GM19467 (cell line): ENCODE results near the gene ANKS1B.
A peak's percentile ranks its signal among the peaks of the same experiment; 100 is the strongest.
"Not testable (repeated sequence)": the region's sequence is repeated elsewhere in the genome, so short reads cannot be mapped to it uniquely, and the experiment has no call there.

Experiments
- ATAC-seq: cut with Tn5 transposase; IDR thresholded peaks from one replicate; pipeline ENCODE4 v1.9.1; 2021; ENCODE audit warnings: mild to moderate bottlenecking, moderate library complexity; ENCODE audit not compliant: unreplicated experiment

Gene ANKS1B

GRCh38 chr12:99036566-99036965 lies 948.2 kb downstream of the ANKS1B start:
- ATAC-seq, result no peak

DNA sequence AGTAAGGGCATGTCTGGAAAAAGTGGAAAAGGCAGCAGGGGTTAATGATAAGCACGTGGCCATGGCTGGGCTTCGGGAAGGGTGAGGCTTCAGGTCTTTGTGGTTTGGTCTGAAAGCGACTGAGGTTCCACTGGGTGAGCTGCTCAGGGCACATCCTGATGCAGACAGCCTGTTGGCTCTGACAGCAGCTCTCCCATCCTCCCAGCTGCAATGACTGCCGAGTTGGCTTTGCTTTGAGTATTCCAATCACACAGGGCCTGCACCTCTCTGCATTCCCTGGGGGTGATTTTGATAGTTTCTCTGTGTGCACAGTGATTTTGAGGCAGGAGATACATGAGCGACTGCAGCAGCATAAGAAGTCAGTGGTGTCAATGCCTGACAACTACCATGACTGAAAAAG lies 948.9 kb downstream of the ANKS1B start:
- ATAC-seq, result no peak

- ATAC-seq, result not testable (repeated sequence)
Observed at GRCh38 chr12:99034201-99034600, 950.5 kb downstream of the ANKS1B start.

GRCh38 chr12:99029511-99030271 lies 955.0 kb downstream of the ANKS1B start:
- ATAC-seq, result no peak

DNA sequence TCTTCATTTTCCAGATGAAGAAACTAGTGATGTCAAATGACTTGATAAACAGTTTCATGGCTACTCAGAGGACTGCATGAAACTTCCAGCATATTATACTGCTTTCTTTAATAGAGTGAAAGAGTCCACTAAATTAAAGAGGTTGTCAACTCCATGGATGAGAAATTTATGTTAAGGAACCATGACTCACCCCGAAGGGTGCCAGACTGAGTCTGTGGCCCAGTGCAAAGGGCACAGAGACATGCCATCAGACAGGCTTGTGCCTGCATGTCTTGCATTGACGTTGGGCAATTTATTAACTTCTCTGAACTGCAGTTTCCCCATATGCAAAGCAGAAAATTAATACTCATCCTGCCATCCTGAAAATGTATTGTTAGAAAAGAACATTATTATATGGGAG lies 957.3 kb downstream of the ANKS1B start:
- ATAC-seq, result no peak

DNA sequence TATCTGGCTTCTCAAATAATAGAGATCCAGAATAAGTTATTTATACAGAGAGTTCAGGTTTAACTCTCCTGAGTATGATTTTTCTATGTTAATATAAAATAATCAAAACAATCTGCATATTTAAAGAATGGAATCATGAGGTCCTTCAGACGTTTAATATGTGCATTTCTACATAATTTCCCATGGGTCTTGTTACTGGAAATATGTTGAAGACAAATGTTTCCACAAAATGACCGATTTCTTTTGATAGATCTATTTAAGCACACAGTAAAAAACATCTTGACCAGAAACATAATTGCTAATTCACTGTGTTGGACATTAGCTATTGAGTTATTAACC lies 957.7 kb downstream of the ANKS1B start:
- no peak for ATAC-seq

GRCh38 chr12:99026332-99027054 lies 958.2 kb downstream of the ANKS1B start:
- no peak for ATAC-seq

GRCh38 chr12:99024870-99025269 lies 959.9 kb downstream of the ANKS1B start:
- ATAC-seq, result no peak

- ATAC-seq, result no peak
Observed at GRCh38 chr12:99024191-99024590, 960.5 kb downstream of the ANKS1B start.

GRCh38 chr12:99020871-99021270 lies 963.9 kb downstream of the ANKS1B start:
- no peak for ATAC-seq

DNA sequence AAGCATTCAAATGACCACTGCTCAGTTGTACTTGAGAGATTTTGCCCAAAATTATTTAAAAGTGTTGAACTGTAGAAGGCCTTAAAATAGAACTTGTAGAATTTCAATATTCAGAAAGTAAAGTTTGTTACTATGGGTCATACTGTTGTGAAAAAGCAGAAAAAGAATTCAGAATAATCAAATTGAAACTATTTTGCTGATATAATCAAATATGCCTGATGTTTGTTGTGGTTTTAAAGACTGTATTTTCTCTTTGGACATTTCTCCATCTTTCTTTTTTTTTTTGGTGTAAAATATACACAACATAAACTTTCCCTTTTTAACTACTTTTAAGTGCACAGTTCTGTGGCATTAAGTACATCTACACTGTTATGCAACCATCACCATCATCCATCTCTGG lies 964.9 kb downstream of the ANKS1B start:
- ATAC-seq, result no peak

DNA sequence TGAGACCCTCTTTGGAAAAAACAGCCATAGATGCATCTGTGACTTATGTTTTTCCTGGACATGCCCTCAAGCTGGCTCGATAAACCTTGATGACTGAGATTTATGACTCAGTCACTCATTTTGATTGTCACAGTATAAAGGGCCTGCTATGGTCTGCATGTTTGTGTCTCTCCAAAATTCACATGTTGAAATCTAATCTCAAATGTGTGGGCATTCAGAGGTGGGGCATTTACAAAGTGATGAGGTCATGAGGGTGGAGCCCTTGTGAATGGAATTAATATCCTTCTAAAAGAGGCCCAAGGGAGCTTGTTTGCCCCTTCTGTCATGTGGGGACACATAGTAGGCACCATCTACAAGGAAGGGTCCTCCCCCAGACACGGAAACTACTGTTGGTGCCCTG lies 966.8 kb downstream of the ANKS1B start:
- no peak for ATAC-seq

DNA sequence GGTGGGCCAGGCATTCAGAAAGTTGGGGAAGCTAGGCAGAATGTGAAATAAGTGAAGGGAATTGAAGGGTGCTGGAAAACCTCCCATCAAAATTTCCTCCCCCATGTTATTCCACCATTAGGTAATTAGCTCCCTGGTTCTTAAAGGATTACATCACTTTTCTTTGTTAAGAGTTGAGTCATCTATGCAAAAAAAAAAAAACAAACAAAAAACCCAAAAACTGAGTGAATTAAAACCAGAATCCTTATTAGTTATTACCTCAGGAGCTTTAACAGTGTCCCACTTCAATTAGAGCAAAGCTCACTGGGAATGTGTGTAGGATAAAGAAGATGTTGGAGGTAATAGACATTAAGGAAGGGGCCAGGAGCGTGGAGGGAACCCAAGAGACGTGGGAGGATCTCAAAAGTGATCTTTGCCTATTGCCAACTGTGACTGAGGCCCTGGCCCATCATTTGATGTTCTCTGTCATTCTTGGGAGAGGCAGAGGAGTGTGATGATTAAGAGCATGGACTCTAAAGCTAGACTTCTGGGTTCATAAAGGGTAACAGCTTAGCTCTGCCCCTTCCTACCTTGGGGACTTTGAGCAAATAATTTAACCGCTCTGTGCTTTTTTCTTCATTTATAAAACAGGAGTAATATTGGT lies 975.0 kb downstream of the ANKS1B start:
- no peak for ATAC-seq

DNA sequence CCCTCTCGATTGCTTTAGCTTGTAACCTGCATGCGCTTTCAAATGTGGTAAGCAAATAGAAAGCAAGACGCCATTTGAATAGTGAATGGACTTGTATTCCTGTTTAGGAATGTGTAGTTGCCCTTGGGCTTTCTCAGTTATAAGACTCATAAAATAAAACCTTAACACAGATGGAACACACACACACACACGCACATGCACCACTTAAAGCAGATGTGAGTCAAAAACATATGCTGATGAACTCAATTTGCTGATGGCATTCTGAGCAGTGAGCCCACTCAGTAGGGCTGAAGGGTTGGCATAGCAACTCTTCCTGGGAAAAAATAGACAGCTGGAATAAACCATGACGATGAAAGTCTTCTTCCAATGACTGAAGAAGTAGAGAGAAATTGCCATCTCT lies 979.1 kb downstream of the ANKS1B start:
- ATAC-seq, result no peak

DNA sequence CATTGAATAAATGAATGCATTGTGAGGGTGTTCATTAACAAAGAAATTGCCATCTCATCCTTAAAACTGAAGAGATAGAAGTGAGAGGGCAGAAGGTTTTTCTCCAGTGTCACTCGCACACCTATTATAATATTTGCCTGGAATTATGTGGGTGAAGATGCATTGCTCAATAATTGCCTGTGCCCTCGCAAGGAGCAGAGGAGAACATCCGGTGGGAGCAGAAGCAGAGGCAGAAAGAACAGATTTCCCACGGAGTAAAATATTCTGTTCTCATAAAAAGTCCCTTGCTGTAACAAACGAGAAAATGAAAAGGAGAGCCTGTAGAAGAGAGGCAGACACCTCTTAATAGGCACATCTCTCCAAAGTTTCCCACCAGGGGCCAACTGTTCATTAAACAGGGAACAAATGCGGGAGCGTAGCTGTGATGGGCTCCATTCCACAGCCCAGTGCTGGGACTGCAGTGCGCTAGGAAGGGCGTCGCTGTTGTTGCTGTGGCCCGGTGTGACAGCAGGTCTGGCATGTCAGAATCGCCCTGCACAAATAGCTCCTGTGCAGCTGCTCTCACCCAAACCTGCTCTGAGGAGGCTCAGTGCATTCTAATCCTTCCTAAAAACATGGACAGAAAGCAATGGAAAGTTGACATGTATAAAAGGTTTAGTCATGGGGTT lies 979.8 kb downstream of the ANKS1B start:
- no peak for ATAC-seq

- ATAC-seq, result no peak
Observed at GRCh38 chr12:99002731-99003130, 982.0 kb downstream of the ANKS1B start.

- no peak for ATAC-seq
Observed at GRCh38 chr12:99002156-99002555, 982.6 kb downstream of the ANKS1B start.

DNA sequence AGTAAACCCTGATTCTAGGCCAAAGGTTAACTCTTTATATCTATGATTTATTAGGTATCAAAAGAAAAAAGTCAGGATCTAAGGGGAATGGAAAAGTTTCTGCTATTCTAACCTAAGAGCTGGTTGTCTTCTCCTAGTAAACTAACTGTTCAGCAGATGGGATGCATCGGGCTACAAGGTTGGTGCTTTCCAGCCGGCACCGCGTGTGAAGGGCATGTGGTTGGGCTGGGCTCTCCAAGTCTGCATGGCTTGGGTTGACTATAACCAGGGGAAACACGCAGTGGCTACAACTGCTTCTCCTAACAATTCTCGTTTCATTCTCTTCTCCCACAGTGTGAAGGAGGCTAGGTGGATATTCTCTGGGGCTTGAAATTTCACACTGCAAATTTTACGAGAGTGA lies 985.2 kb downstream of the ANKS1B start:
- no peak for ATAC-seq

GRCh38 chr12:98998697-98999299 lies 985.9 kb downstream of the ANKS1B start:
- ATAC-seq, result peak; percentile 83

DNA sequence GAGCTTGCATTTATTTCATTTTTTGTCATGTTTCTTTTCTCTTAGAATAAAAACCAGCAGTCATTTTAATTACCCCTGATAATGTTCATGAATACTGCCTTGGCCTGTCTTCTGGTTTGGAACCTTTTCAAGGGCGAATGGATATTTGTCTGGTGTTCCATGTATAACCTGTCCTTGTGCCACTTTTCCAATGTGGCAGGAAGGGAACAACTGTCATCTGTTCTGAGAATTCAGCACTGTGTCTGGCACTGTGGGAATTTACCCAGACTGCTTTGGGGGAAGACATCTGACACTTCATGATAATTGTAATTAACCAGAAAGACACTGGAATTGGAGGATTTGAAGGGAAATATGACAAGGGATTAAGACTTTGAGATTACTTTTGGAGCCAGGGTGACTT lies 986.8 kb downstream of the ANKS1B start:
- no peak for ATAC-seq

GRCh38 chr12:98990648-98991047 lies 994.1 kb downstream of the ANKS1B start:
- no peak for ATAC-seq
